Activated CD8-positive, alpha-beta T cell treated with anti-CD3 and anti-CD28 coated beads, Interleukin-2, amount 10 ng/mL, durations not matched to agents 7 days and 5 days (primary cell): ENCODE data around the gene RMND1. TPM values are rescaled to one million over a fixed set of nuclear protein-coding genes. Genes with fewer than 3 reads are reported as not detected.
"Not testable (repeated sequence)": the region's sequence is repeated elsewhere in the genome, so short reads cannot be mapped to it uniquely, and the experiment has no call there.

Experiments
- ATAC-seq: fragments of 150-1000 bp; cut with Tn5 transposase; one replicate; pipeline ENCODE4 v1.10.0; 2021; ENCODE audit warnings: moderate library complexity
- CTCF ChIA-PET: fragments of 350-600 bp; sonication (Branson Sonifier 250); formaldehyde crosslinking; loops from one replicate; lab custom pipeline; 2021; ENCODE audit warnings: antibody characterized with exemption; lab: Charles Lee
- POLR2A ChIA-PET: fragments of 350-600 bp; sonication (Branson Sonifier 250); formaldehyde crosslinking; loops from one replicate; lab custom pipeline; 2021; ENCODE audit warnings: antibody characterized with exemption; lab: Charles Lee
- DNase-seq: peaks from one replicate; pipeline ENCODE4 v3.0.0-alpha.2; 2020
- H3K27ac Mint-ChIP-seq: one replicate; pipeline ENCODE4 v1.8.0; 2021; ENCODE audit warnings: mild to moderate bottlenecking, mixed read lengths
- H3K27me3 Mint-ChIP-seq: one replicate; pipeline ENCODE4 v1.8.0; 2021; ENCODE audit warnings: low read depth, mixed read lengths
- H3K36me3 Mint-ChIP-seq: one replicate; pipeline ENCODE4 v1.8.0; 2021; ENCODE audit warnings: low read depth, mixed read lengths
- H3K4me1 Mint-ChIP-seq: one replicate; pipeline ENCODE4 v1.8.0; 2021; ENCODE audit warnings: low read depth, mixed read lengths
- H3K4me3 Mint-ChIP-seq: one replicate; pipeline ENCODE4 v1.8.0; 2021; ENCODE audit warnings: mild to moderate bottlenecking, mixed read lengths
- H3K9me3 Mint-ChIP-seq: one replicate; pipeline ENCODE4 v1.8.0; 2022; ENCODE audit warnings: mixed read lengths; ENCODE audit not compliant: insufficient read depth
- total RNA-seq, 2 experiments: library from RNA; stranded (reverse); gene quantifications; one replicate each; pipeline ENCODE4 v1.2.3, GENCODE V29; 2021

RMND1 gene
- total RNA-seq, 2 experiments from 2014 or later, result 18.6 to 19.2 TPM

- H3K4me3 Mint-ChIP-seq, result no peak overlapping the region
- H3K27me3 Mint-ChIP-seq, result no peaks in the 10 kb centered on the region
- peaks cover 59% of the 10 kb centered on the region for H3K36me3 Mint-ChIP-seq
- no peak for DNase-seq
- no peak overlapping the region for H3K27ac Mint-ChIP-seq
- ATAC-seq, result no peak
- ChIA-PET POLR2A (interaction anchor here (1.0 kb wide), 1 partner anchor 9 kb away, joined by 3 read pairs; no protein-coding TSS in a partner anchor), CTCF (interaction anchor here (0.8 to 1.5 kb wide), 2 partner anchors 30 to 40 kb away, joined by 3 to 4 read pairs; no protein-coding TSS in a partner anchor)
- H3K9me3 Mint-ChIP-seq, result no peaks in the 10 kb centered on the region
- no peaks in the 10 kb centered on the region for H3K4me1 Mint-ChIP-seq
Observed at GRCh38 chr6:151365233-151365632, 86.7 kb downstream of the RMND1 start.

- Mint-ChIP-seq H3K4me1 (peaks cover 7% of the 10 kb centered on the region), H3K27me3 (no peaks in the 10 kb centered on the region), H3K4me3 (no peak overlapping the region), H3K27ac (no peak overlapping the region), H3K9me3 (no peaks in the 10 kb centered on the region), H3K36me3 (peaks cover 33% of the 10 kb centered on the region)
- CTCF ChIA-PET, result interaction anchor here (0.7 to 1.2 kb wide), 2 partner anchors 116 to 467 kb away, joined by 3 read pairs; no protein-coding TSS in a partner anchor
- no peak for DNase-seq
- no peak for ATAC-seq
- POLR2A ChIA-PET, result no interaction called here
Observed at GRCh38 chr6:151359486-151359885, 92.4 kb downstream of the RMND1 start.

DNA sequence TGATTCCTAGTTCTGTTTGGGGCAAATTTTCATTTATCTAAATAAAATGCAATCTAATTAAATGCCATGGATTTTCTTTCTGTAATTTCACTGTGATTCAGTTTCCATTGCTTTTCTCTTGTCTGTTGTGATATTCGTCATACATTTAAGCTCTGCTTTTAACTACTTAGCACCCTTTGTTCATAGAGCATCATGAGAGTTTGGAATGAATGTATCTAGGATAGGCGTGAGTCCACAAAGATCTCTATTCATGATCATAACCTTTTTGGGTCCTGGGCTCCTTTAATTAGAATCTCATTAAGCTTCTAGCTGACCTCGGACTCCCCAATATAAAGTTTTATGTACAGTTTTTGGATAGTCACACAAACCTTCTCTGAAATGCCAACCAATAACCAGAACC lies 93.5 kb downstream of the RMND1 start:
- Mint-ChIP-seq H3K4me3 (no peak overlapping the region), H3K9me3 (no peaks in the 10 kb centered on the region), H3K4me1 (peaks cover 8% of the 10 kb centered on the region), H3K36me3 (peaks cover 26% of the 10 kb centered on the region), H3K27me3 (no peaks in the 10 kb centered on the region), H3K27ac (no peak overlapping the region)
- CTCF ChIA-PET, result interaction anchor here (0.8 to 1.4 kb wide), 4 partner anchors 17 to 32 kb away, joined by 3 to 4 read pairs (median 3); no protein-coding TSS in a partner anchor
- ATAC-seq, result no peak
- DNase-seq, result no peak
- POLR2A ChIA-PET, result interaction anchor here (1.0 to 2.0 kb wide), 2 partner anchors 13 to 31 kb away, joined by 3 to 6 read pairs; no protein-coding TSS in a partner anchor

GRCh38 chr6:151357758-151358436 lies 94.0 kb downstream of the RMND1 start:
- Mint-ChIP-seq H3K27me3 (no peaks in the 10 kb centered on the region), H3K4me1 (peaks cover 8% of the 10 kb centered on the region), H3K36me3 (peaks cover 24% of the 10 kb centered on the region), H3K27ac (no peak overlapping the region), H3K4me3 (no peak overlapping the region), H3K9me3 (no peaks in the 10 kb centered on the region)
- DNase-seq, result no peak
- ChIA-PET POLR2A (interaction anchor here (1.0 to 2.0 kb wide), 2 partner anchors 14 to 32 kb away, joined by 3 to 6 read pairs; no protein-coding TSS in a partner anchor), CTCF (interaction anchor here (0.8 to 2.0 kb wide), 6 partner anchors 14 to 34 kb away, joined by 3 to 9 read pairs (median 4); no protein-coding TSS in a partner anchor)
- ATAC-seq, result no peak

- ChIA-PET POLR2A (interaction anchor here (0.9 to 2.0 kb wide), 2 partner anchors 8 to 33 kb away, joined by 3 to 6 read pairs; no protein-coding TSS in a partner anchor), CTCF (interaction anchor here (0.7 to 2.0 kb wide), 4 partner anchors 15 to 464 kb away, joined by 3 to 9 read pairs (median 5); no protein-coding TSS in a partner anchor)
- H3K9me3 Mint-ChIP-seq, H3K4me1 Mint-ChIP-seq, H3K27me3 Mint-ChIP-seq, DNase-seq, H3K27ac Mint-ChIP-seq, ATAC-seq, H3K4me3 Mint-ChIP-seq: not testable (repeated sequence)
- H3K36me3 Mint-ChIP-seq, result peaks cover 18% of the 10 kb centered on the region
Observed at GRCh38 chr6:151356983-151357382, 94.9 kb downstream of the RMND1 start.

Other genes with a start within 250 kb of the RMND1 start
- under 1 TPM; 0.05 to 0.08 TPM for gene AKAP12, start 212.2 kb downstream of the RMND1 start, total RNA-seq
- 10 to 100 TPM; 24.0 to 25.6 TPM for gene ZBTB2, start 60.6 kb downstream of the RMND1 start, total RNA-seq
- not detected for gene CCDC170, start 41.9 kb upstream of the RMND1 start, total RNA-seq